ENCODE data around the gene OR51B6. TPM values are rescaled to one million over a fixed set of nuclear protein-coding genes. Genes with fewer than 3 reads are reported as not detected.
"Not testable (repeated sequence)": the region's sequence is repeated elsewhere in the genome, so short reads cannot be mapped to it uniquely, and the experiment has no call there.

The OR51B6 gene
- polyA plus RNA-seq, 1 donor: not detected

- DNase-seq: not testable (repeated sequence)
Measured at GRCh38 chr11:5366365-5366764, 15.1 kb downstream of the OR51B6 start.

- DNase-seq: no peak
Measured at GRCh38 chr11:5366856-5367255, 15.5 kb downstream of the OR51B6 start.

GRCh38 chr11:5367448-5368074 lies 16.3 kb downstream of the OR51B6 start:
- no peak for DNase-seq

GRCh38 chr11:5368502-5369043 lies 17.3 kb downstream of the OR51B6 start:
- DNase-seq: no peak

- no peak for DNase-seq
Measured at GRCh38 chr11:5369789-5370188, 18.5 kb downstream of the OR51B6 start.

GRCh38 chr11:5380740-5381342 lies 29.5 kb downstream of the OR51B6 start:
- no peak for DNase-seq

GRCh38 chr11:5383576-5383975 lies 32.3 kb downstream of the OR51B6 start, which contains the start of gene OR51M1:
TSS of gene OR51M1 (plus strand) at chr11:5383812. CDS start at chr11:5389399, 5,587 bp downstream.
- no peak for DNase-seq

GRCh38 chr11:5384335-5384734 lies 33.0 kb downstream of the OR51B6 start:
- no peak for DNase-seq

GRCh38 chr11:5390210-5390609 lies 38.9 kb downstream of the OR51B6 start:
- DNase-seq: no peak

- DNase-seq: no peak
Measured at GRCh38 chr11:5394091-5394490, 42.8 kb downstream of the OR51B6 start.

- DNase-seq: no peak
Measured at GRCh38 chr11:5398936-5399335, 47.6 kb downstream of the OR51B6 start.

Other genes starting within 250 kb of the OR51B6 start
- not detected for gene OR52A5, start 213.2 kb upstream of the OR51B6 start, polyA plus RNA-seq (ENCODE audit: insufficient read length)
- not detected for gene OR52A1, start 196.8 kb upstream of the OR51B6 start, polyA plus RNA-seq (ENCODE audit: insufficient read length)
- gene OR51V1, start 150.8 kb upstream of the OR51B6 start, polyA plus RNA-seq (ENCODE audit: insufficient read length): not detected
- gene HBB, start 124.4 kb upstream of the OR51B6 start, polyA plus RNA-seq (ENCODE audit: insufficient read length): 122 TPM
- gene HBD, start 117.0 kb upstream of the OR51B6 start, polyA plus RNA-seq (ENCODE audit: insufficient read length): not detected
- gene HBG1, start 101.7 kb upstream of the OR51B6 start, polyA plus RNA-seq (ENCODE audit: insufficient read length): 7.3 TPM
- 1,834 TPM for gene HBG2, start 96.7 kb upstream of the OR51B6 start, polyA plus RNA-seq (ENCODE audit: insufficient read length)
- 4.3 TPM for gene HBE1, start 81.6 kb upstream of the OR51B6 start, polyA plus RNA-seq (ENCODE audit: insufficient read length)
- not detected for gene OR51B4, start 49.6 kb upstream of the OR51B6 start, polyA plus RNA-seq (ENCODE audit: insufficient read length)
- gene OR51B2, start 27.2 kb upstream of the OR51B6 start, polyA plus RNA-seq (ENCODE audit: insufficient read length): not detected
- gene OR51B5, start 8.0 kb upstream of the OR51B6 start, polyA plus RNA-seq (ENCODE audit: insufficient read length): not detected
- not detected for gene OR51M1, start 32.3 kb downstream of the OR51B6 start, polyA plus RNA-seq (ENCODE audit: insufficient read length)
- gene OR51Q1, start 70.6 kb downstream of the OR51B6 start, polyA plus RNA-seq (ENCODE audit: insufficient read length): not detected
- not detected for gene OR51I1, start 90.0 kb downstream of the OR51B6 start, polyA plus RNA-seq (ENCODE audit: insufficient read length)
- gene OR51I2, start 97.8 kb downstream of the OR51B6 start, polyA plus RNA-seq (ENCODE audit: insufficient read length): not detected
- gene OR52D1, start 137.2 kb downstream of the OR51B6 start, polyA plus RNA-seq (ENCODE audit: insufficient read length): not detected
- not detected for gene UBQLN3, start 158.4 kb downstream of the OR51B6 start, polyA plus RNA-seq (ENCODE audit: insufficient read length)
- gene UBQLNL, start 165.2 kb downstream of the OR51B6 start, polyA plus RNA-seq (ENCODE audit: insufficient read length): 0.22 TPM
- gene OR52H1, start 197.0 kb downstream of the OR51B6 start, polyA plus RNA-seq (ENCODE audit: insufficient read length): not detected
- not detected for gene OR52B6, start 229.4 kb downstream of the OR51B6 start, polyA plus RNA-seq (ENCODE audit: insufficient read length)
- gene TRIM6, start 245.1 kb downstream of the OR51B6 start, polyA plus RNA-seq (ENCODE audit: insufficient read length): 1.1 TPM